ENCODE data around the gene CDK14. TPM values are rescaled to one million over a fixed set of nuclear protein-coding genes. Genes with fewer than 3 reads are reported as not detected.
A peak's percentile ranks its signal among the peaks of the same experiment; 100 is the strongest.

The CDK14 gene
- total RNA-seq, 4 donors from 2014 or later: 0.38 to 3.6 (median 1.3) TPM

DNA sequence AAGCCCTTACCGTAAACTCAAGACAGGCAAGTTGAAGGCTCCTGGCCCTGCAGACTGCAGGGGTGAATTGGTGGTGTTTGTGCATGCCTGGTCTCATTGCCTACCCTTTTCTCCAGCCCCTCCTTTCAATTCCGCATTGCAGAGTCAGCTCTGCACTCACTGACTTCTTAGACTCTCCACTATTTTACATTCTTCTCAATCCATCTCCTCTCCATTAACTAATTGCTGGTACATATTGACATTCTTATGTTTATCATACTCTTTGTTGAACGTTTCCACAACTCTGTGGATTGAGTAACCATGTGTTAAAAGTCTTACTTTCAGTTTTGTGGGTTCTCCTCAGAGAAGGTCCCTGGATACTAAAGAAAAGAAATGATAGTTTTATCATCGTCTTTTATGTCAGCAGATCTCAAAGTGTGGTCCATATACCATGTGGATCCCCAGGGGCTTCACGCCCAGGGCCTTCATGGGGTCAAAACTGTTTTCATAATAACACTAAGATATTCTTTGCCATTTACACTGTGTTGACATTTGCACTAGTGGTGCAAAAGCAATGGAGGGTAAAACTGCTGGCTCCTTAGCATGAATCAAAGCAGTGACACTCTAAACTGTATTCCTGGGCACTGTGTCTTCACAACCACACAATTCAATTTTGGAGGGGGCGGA is 532.7 kb downstream of the CDK14 start:
- DNase-seq: no peak
- Histone ChIP-seq H3K9me3 (no peaks in the 10 kb centered on the region), H3K27ac (no peak overlapping the region), H3K4me3 (peak overlapping the region in 1 of 4 donors; percentile 2), H3K27me3 (no peaks in the 10 kb centered on the region), H3K36me3 (no peaks in the 10 kb centered on the region), H3K4me1 (no peaks in the 10 kb centered on the region)
- 63 to 64% methylated on average over 6 of the region's 6 CpGs for WGBS, 2 donors
- TF ChIP-seq POLR2A (IDR thresholded peaks at IDR 0.05): no peak
- intact Hi-C loops (cut with DNase I): no loop called here

- intact Hi-C loops (cut with DNase I): no loop called here
- no peaks in the 10 kb centered on the region for H3K36me3 ChIP-seq
- TF ChIP-seq POLR2A (IDR thresholded peaks at IDR 0.05) (no peak), CTCF (IDR thresholded peaks at IDR 0.05) (no peak)
- no peak overlapping the region for H3K27ac ChIP-seq
- no peaks in the 10 kb centered on the region for H3K27me3 ChIP-seq
- H3K4me1 ChIP-seq: no peaks in the 10 kb centered on the region
- WGBS, 2 donors: 91 to 95% methylated on average over 3 of the region's 3 CpGs
- no peak overlapping the region for H3K4me3 ChIP-seq
- no peak for DNase-seq
- no peaks in the 10 kb centered on the region for H3K9me3 ChIP-seq
Measured at GRCh38 chr7:91135300-91135699, 539.2 kb downstream of the CDK14 start.

DNA sequence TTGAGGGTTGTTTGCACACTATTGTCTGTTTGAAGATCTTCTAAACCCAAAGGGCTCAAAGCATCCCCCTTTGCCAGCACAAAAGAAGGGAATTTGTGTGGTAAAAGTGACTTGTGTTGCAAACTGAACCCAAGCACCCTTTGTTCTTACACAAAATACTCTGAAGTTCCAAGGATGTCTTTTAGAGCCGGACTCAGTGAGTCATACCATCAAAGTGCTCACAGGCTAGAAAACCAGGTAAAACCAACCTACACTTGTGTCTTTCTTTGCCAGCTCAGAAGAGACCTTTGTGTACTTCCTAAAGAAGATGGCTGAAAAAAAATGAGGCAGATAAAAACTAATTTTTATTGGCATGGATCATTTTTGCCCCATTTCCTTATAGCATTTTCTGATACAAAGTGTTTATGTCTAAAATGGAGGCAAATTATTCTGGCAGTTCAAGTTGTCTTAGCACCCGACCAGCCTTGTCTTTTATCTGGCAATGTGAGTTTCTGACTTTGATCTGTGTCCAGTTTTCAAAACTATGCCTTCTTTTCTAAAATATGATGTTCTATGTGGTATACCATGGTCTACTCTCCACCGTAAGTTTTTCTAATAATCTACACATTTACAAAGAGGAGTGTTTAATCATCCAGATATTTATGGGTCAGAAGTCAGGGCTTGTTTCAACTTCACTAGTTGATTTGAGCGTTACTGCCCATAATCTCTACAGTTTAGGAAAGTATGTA is 539.7 kb downstream of the CDK14 start:
- 42 to 45% methylated on average over 4 of the region's 4 CpGs for WGBS, 2 donors
- no peak overlapping the region for H3K4me3 ChIP-seq
- no peaks in the 10 kb centered on the region for H3K9me3 ChIP-seq
- no peak for DNase-seq
- intact Hi-C loops (cut with DNase I): no loop called here
- H3K27me3 ChIP-seq: no peaks in the 10 kb centered on the region
- no peaks in the 10 kb centered on the region for H3K4me1 ChIP-seq
- TF ChIP-seq POLR2A (IDR thresholded peaks at IDR 0.05) (no peak), CTCF (IDR thresholded peaks at IDR 0.05) (no peak)
- H3K27ac ChIP-seq: no peak overlapping the region
- no peaks in the 10 kb centered on the region for H3K36me3 ChIP-seq

GRCh38 chr7:91137153-91137787 is 541.1 kb downstream of the CDK14 start:
- WGBS, 2 donors: 75 to 90% methylated on average over 3 of the region's 3 CpGs
- Histone ChIP-seq H3K27ac (no peak overlapping the region), H3K9me3 (no peaks in the 10 kb centered on the region)

GRCh38 chr7:91137788-91138368 is 541.8 kb downstream of the CDK14 start:
- no peaks in the 10 kb centered on the region for H3K36me3 ChIP-seq
- no peak overlapping the region for H3K27ac ChIP-seq
- no peak overlapping the region for H3K4me3 ChIP-seq
- H3K4me1 ChIP-seq: no peaks in the 10 kb centered on the region
- intact Hi-C loops (cut with DNase I): no loop called here
- DNase-seq: no peak
- TF ChIP-seq POLR2A (IDR thresholded peaks at IDR 0.05): no peak
- TF ChIP-seq CTCF (IDR thresholded peaks at IDR 0.05): no peak
- WGBS, 2 donors: 72 to 76% methylated on average over 1 of the region's 1 CpG
- no peaks in the 10 kb centered on the region for H3K9me3 ChIP-seq
- H3K27me3 ChIP-seq: no peaks in the 10 kb centered on the region

More at GRCh38 chr7:91137153-91137787, 541.1 kb downstream of the CDK14 start:
- Histone ChIP-seq H3K4me3 (no peak overlapping the region), H3K36me3 (no peaks in the 10 kb centered on the region), H3K27me3 (no peaks in the 10 kb centered on the region), H3K4me1 (no peaks in the 10 kb centered on the region)
- no peak for TF ChIP-seq POLR2A (IDR thresholded peaks at IDR 0.05)
- TF ChIP-seq CTCF (IDR thresholded peaks at IDR 0.05): no peak
- DNase-seq: no peak
- intact Hi-C loops (cut with DNase I): no loop called here

Data from esophagus squamous epithelium (tissue), 5 donors.